ENCODE data around the gene AGPAT3.

Gene AGPAT3

GRCh38 chr21:43951911-43952703 lies 87.1 kb downstream of the AGPAT3 start:
- in situ Hi-C loops (cut with MboI; ENCODE audit: low sequenced_read_pairs), result no loop called here

- in situ Hi-C loops (cut with MboI; ENCODE audit: low sequenced_read_pairs), result no loop called here
Observed at GRCh38 chr21:43953021-43953420, 88.0 kb downstream of the AGPAT3 start.

DNA sequence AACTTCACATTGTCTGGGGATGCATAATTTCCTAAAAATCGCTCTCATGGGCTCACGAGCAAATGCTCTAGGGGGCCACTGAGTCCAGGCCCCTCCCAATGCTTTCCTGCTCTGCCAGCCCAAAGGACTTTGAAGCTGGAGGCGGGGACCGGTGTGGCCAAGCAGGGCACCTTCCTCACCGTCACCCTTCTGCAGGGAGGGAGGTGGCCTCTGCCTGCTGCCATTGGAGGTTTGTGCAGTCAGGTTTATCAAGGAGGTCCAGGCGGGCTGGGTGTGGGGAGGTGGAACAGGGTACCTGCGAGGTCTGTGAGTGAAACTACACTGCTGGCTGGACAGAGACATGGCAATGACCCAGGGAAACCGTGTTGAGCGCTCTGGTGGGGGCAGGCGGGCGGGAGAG lies 89.0 kb downstream of the AGPAT3 start:
- in situ Hi-C loops (cut with MboI; ENCODE audit: low sequenced_read_pairs), result no loop called here

DNA sequence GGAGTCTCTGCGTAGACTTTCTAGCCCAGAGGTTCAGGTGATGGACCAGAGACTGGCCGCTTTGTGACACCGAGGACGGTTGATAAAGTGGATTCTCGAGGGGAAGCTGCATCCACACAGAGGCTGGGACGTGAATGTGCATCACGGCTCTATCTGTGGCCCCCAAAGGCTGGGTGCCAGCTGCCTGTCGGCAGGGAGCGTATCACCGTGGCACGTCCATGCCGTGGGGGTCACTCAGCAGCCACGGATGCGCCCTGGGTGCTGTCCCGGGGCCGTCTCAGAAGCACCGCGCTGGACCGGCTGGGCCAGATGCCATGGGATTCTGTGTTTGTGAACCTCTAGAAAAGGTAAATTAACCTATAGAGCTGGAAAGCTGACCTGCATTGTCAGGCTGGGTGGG lies 89.9 kb downstream of the AGPAT3 start:
- in situ Hi-C loops (cut with MboI; ENCODE audit: low sequenced_read_pairs), result no loop called here

- in situ Hi-C loops (cut with MboI; ENCODE audit: low sequenced_read_pairs), result no loop called here
Observed at GRCh38 chr21:43956019-43956669, 91.1 kb downstream of the AGPAT3 start.

DNA sequence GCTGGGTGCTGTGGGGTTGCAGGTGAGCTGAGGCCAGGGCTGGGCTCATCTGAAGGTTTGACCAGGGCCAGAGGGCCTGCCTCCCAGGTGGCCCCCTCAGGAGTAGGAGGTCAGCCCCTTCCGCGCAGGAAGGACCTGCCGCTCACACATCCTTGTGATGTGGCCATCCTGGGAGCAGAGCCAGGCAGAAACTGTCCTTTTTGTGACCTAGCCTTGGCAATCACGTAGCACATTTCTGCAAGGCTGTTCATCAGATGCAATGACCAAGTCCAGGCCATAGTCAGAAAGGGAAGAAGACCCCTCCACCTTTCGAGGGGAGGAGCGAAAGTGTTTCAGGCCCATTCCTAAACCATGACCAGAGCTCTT lies 91.6 kb downstream of the AGPAT3 start:
- in situ Hi-C loops (cut with MboI; ENCODE audit: low sequenced_read_pairs), result no loop called here

DNA sequence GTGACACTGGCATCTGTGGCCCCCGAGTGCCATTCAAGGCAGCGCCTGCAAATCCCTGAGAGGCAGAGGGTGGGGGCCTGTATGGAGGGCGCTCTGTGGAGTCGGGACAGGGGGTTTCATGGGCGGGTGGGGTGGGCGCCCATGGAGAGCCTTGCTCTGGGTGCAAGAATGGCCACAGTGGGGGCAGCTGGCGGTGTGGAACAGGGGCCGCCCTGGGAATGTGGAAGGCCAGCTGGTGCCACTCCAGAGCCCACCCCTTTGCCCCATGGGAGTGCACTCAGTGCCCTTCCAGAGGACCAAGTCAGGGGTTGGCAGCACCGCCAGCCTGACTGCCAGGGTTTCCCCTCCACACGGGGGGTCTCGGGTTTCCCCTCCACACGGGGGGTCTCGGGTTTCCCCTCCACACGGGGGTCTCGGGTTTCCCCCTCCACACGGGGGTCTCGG lies 92.1 kb downstream of the AGPAT3 start:
- in situ Hi-C loops (cut with MboI; ENCODE audit: low sequenced_read_pairs), result no loop called here

DNA sequence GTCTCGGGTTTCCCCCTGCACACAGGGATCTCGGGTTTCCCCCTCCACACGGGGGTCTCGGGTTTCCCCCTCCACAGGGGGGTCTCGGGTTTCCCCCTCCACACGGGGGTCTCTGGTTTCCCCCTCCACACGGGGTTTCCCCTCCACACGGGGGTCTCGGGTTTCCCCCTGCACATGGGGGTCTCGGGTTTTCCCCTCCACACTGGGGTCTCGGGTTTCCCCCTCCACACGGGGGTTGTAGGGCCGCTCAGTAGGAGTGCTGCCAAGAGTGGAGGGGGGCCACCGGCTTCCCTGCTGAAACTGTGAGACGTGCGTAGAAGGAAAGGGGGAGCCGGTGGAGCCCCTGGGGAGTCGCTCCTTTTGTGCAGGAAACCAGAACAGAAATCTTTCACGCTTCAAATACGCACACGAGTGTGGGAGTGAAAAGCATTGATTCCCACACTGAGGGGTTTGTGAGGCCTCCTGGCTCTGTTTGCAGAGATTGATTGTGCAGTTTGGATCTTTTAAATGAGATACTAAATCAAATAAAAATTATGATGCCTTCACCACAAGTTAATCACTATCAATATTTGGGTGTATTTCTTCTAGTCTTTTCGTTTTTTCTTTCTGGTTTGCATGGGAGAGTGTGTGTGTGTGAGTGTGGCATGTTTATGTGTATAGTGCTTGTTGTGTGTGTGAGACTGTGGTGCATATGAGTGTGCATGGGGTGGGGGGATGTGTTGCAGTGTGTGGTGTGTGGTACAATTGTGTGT lies 92.8 kb downstream of the AGPAT3 start:
- in situ Hi-C loops (cut with MboI; ENCODE audit: low sequenced_read_pairs), result no loop called here

DNA sequence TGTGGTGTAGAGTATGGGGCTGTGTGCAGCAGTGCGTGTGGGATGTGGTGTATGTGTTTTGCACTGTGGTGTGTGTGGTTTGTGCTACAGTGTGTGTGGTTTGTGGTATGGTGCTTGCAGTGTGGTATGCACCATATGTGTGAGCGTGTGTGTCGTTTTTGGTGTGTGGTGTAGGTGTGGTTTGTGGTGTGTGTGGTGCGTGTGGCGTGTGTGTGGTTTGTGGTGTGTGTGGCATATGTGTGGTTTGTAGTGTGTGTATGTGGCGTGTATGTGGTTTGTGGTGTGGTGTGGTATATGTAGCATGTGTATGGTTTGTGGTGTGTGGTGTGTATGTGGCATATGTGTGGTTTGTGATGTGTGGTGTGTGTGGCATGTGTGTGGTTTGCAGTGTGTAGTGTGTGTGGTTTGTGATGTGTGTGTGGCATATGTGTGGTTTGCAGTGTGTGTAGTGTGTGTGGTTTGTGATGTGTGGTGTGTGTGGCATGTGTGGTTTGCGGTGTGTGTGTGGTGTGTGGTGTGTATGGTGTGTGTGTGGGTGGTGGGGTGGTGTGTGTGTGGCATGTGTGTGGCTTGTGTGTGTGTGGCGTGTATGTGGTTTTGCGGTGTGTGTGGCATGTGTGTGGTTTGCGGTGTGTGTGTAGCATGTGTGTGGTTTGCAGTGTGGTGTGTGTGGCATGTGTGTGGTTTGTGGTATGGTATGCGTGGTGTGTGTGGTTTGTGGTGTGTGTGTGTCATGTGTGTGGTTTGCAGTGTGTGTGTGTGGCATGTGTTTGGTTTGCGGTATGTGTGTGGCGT lies 93.5 kb downstream of the AGPAT3 start:
- in situ Hi-C loops (cut with MboI; ENCODE audit: low sequenced_read_pairs), result no loop called here

DNA sequence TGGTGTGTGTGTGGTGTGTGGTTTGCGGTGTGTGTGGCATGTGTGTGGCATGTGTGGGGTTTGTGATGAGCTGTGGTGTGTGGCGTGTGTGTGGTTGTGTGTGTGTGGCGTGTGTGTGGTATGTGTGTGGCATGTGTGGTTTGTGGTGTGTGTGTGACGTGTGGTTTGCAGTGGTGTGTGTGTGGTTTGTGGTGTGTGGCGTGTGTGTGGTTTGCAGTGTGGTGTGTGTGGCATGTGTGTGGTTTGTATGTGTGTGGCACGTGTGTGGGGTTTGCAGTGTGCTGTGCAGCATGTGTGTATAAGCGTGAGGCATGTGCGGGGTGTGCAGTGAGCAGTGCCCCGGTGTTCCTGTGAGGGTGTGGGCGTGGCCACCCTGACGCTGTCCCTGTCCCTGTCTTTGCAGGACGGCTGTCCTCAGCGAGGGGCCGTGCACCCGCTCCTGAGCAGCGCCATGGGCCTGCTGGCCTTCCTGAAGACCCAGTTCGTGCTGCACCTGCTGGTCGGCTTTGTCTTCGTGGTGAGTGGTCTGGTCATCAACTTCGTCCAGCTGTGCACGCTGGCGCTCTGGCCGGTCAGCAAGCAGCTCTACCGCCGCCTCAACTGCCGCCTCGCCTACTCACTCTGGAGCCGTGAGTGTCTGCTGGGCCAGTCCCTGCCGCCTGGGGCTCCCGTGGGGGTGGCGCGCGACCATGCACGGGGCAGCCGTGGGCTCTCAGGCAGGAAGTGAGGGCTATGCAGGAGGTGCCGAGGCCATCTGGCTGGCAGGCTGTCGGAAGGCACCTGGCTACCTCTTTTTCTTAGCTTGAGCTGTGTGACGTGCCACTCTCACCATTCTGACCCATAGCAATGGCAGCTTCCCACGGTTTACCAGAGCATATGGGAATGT lies 94.5 kb downstream of the AGPAT3 start:
- in situ Hi-C loops (cut with MboI; ENCODE audit: low sequenced_read_pairs), result no loop called here

DNA sequence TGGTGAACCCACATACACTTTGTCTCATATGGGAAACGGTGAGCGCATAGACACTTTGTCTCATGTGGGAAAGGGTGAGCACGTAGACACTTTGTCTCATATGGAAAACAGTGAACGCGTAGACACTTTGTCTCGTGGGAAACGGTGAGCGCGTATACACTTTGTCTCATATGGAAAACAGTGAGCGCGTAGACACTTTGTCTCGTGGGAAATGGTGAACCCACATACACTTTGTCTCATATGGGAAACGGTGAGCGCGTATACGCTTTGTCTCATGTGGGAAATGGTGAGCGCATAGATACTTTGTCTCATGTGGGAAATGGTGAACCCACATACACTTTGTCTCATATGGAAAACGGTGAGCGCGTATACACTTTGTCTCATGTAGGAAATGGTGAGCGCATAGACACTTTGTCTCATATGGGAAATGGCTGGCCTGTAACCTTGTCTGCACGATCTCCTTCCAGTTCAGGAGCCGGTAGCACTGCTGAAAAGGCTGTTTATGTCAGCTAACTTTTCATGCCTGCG lies 96.4 kb downstream of the AGPAT3 start:
- in situ Hi-C loops (cut with MboI; ENCODE audit: low sequenced_read_pairs), result no loop called here

DNA sequence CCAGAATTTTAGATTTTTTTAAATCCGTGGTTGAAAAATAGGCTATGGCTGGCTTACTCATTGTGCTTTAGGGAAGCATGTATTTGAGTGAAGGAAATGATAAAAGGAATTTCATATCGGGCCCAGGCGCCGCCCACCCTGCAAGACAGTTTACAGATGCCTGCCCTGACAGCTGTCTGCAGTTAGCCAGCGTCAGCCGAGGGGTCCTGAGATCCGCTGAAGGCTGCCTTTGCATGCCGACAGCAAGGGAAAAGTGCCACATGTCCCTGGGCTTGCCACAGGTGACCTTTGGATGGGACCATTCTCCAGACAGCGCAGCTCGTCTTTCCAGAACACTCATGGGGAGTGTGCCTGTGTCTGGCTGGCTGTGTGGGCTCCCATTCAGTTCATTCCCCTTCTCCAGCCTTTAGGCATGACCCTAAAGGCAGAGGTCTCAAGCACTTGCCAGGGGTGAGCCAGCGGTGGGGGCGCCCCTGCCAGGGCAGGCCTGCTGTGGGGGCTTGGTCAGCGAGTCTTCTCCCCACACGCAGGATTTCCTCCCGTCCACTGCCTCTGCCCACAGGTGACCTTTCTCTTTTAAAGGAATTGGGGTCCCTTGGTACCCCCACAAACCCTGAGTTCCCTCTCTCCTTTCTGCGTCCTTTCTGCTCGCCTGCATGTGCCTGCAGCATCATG lies 101.0 kb downstream of the AGPAT3 start:
- in situ Hi-C loops (cut with MboI; ENCODE audit: low sequenced_read_pairs), result no loop called here

- in situ Hi-C loops (cut with MboI; ENCODE audit: low sequenced_read_pairs), result no loop called here
Observed at GRCh38 chr21:43966946-43967512, 102.0 kb downstream of the AGPAT3 start.

GRCh38 chr21:43967981-43968380 lies 103.0 kb downstream of the AGPAT3 start:
- in situ Hi-C loops (cut with MboI; ENCODE audit: low sequenced_read_pairs), result no loop called here

DNA sequence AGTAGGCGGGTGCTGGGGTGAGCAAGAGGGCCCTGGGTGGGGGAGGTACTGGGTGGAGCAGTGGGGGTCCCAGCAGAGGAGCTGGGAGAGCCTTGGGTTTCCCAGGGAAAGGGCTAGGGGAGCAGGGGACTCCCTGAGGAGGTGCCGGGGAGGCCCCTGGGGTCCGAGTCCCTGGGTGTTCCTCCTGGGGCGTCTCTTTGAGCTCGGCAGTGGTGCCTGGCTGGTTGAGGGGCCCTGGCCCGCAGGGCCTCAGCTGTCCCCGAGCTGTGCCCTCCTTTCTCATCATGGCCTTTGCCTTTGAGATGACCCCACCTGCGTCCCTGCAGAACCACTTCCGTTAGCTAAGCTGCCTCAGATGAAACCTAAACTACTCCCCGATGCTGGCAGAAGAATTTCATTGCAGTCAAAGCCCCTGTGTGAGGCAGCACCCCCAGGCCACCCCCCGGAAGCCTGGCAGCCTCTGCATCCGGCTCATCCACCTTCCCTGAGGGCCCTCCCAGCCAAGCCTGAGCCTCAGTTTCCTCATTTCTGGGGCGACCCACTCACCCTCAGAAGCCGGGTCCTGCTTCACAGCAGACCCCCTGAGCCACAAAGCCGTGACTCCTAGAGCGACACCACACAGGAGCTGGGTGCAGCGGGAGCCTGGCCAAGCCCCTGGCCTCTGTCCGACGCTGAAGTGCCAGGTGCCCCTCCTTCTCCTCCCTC lies 103.5 kb downstream of the AGPAT3 start:
- in situ Hi-C loops (cut with MboI; ENCODE audit: low sequenced_read_pairs), result no loop called here

DNA sequence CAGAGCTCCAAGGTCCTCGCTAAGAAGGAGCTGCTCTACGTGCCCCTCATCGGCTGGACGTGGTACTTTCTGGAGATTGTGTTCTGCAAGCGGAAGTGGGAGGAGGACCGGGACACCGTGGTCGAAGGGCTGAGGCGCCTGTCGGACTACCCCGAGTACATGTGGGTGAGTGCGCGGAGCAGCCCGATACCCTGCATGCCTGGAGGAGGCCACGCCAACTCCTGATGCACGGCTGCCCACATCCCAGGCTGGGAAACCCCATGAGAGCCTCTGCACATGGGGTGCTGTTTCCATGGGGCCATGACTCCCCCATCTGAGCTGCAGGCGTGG lies 104.1 kb downstream of the AGPAT3 start:
- in situ Hi-C loops (cut with MboI; ENCODE audit: low sequenced_read_pairs), result no loop called here

DNA sequence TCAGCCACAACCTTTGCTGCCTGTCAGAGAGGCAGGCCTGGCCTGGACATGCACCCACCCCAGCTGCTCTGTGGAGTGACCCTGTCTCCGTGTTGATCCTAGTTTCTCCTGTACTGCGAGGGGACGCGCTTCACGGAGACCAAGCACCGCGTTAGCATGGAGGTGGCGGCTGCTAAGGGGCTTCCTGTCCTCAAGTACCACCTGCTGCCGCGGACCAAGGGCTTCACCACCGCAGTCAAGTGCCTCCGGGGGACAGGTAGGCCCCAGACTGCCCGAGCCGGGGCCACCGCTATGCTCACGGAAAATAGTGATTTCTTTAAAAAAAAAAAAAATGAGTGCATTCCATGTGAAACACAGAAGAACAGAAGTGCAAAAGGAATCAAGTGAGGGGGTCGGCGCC lies 105.5 kb downstream of the AGPAT3 start:
- in situ Hi-C loops (cut with MboI; ENCODE audit: low sequenced_read_pairs), result no loop called here

- in situ Hi-C loops (cut with MboI; ENCODE audit: low sequenced_read_pairs), result no loop called here
Observed at GRCh38 chr21:43971201-43971991, 106.4 kb downstream of the AGPAT3 start.

Data from HL-60/S4 treated with phorbol 12-myristate 13-acetate at 8.2 ng/mL for 4 days and 3 days (cell line).